Bronchus fibroblast of lung (primary cell): ENCODE measurements around the gene SHTN1. TPM values are rescaled to one million over a fixed set of nuclear protein-coding genes. Genes with fewer than 3 reads are reported as not detected.

Source experiments
- total RNA-seq: library from RNA; depleted of rRNA; stranded (reverse); fragments of >200 nt; gene quantifications from 2 replicates; pipeline ENCODE4 v1.2.3, GENCODE V29; 2015

The SHTN1 gene, protein sequence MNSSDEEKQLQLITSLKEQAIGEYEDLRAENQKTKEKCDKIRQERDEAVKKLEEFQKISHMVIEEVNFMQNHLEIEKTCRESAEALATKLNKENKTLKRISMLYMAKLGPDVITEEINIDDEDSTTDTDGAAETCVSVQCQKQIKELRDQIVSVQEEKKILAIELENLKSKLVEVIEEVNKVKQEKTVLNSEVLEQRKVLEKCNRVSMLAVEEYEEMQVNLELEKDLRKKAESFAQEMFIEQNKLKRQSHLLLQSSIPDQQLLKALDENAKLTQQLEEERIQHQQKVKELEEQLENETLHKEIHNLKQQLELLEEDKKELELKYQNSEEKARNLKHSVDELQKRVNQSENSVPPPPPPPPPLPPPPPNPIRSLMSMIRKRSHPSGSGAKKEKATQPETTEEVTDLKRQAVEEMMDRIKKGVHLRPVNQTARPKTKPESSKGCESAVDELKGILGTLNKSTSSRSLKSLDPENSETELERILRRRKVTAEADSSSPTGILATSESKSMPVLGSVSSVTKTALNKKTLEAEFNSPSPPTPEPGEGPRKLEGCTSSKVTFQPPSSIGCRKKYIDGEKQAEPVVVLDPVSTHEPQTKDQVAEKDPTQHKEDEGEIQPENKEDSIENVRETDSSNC
- total RNA-seq, result 0.67 and 0.74 TPM in 2 replicates

DNA sequence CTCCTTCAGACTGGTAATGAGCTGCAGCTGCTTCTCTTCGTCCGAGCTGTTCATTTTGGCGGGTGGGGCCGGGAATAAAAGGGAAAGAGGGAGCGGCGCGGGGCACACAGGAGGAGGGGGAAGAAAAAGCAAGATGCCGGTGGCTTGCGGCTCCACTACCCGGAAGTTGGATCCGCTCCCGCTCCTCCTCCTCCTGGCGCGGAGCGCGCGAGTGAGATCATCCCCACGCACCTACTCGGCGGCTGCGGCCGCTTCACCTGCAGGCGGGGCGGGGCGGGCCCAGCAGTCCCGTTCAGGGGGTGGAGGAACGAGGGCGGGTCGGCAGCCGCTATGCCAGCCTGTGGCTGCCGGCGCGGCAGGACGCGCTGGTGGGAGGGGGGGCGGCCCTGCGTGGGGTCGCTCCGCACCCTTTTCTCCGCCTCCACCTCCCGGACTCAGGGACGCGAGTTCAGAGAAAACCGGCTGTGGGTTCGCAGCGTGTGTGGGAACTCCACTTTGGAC is at the start of gene SHTN1:
TSS of gene SHTN1 (minus strand) at position 162 of the 501 bp plus-strand sequence. CDS start at position 54, 108 bp downstream.

DNA sequence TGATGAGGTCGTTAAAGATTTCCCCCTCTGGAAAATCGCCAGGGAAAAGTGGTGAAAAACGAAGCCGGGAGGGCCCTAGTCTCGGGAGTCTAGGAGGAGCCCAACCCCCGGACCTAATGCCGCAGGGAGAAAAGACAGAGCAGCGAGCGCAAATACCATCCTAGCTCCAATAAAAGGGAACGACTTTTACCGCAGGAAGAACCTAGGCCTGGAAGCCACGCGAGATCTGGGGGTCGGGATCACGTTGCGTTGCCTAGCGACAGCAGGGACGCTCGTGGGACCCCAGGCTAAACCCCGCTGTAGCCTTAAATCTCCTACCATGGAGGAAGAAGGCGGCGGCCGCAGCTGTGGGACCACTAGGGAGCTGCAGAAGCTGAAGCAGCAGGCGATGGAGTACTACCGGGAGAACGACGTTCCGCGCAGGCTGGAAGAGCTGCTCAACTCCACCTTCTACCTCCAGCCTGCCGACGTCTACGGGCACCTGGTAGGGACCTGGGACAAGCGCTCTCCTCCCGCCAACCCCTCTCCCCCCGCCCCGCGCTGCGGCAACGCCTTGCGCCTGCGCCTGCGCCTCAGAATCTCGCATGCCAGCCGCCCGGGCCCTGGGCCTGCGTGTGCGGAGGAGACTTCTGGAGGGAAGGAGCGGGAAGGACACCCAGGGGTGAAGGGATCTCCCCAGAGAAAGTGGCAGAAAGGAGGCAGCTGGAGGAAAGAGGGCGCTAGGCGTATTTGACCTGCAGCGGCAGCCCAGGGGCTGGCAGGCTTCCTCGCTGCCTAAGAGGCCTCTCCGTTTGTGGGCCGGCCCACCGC is 155.5 kb downstream of the SHTN1 start, which contains the start of gene ENO4:
TSS of gene ENO4 (plus strand) at position 252 of the 810 bp plus-strand sequence. CDS start at position 320, 68 bp downstream.

Other genes starting within 250 kb of the SHTN1 start
- under 0.01 and 0.17 TPM in 2 replicates for gene ENO4, start 155.7 kb downstream of the SHTN1 start, total RNA-seq
- not detected in 2 replicates for gene VAX1, start 133.1 kb upstream of the SHTN1 start, total RNA-seq
- gene KCNK18, start 192.3 kb upstream of the SHTN1 start, total RNA-seq, result not detected in 2 replicates
- gene SLC18A2, start 235.9 kb upstream of the SHTN1 start, total RNA-seq, result not detected in 2 replicates